Caco-2 (cell line): ENCODE results near the gene CADPS2. TPM values are rescaled to one million over a fixed set of nuclear protein-coding genes. Genes with fewer than 3 reads are reported as not detected.

Experiments
- BruUV-seq: library from RNA; stranded (reverse); fragments of 400-500 nt; replicated peaks from 2 replicates; lab custom pipeline; 2021; lab: Mats Ljungman, UMichigan
- CTCF ChIA-PET: fragments of 300-600 bp; sonication (Branson Sonifier 250); formaldehyde crosslinking; loops from one replicate; lab custom pipeline; 2022; ENCODE audit warnings: antibody characterized with exemption; lab: Charles Lee
- POLR2A ChIA-PET: fragments of 300-600 bp; sonication (Branson Sonifier 250); formaldehyde crosslinking; loops from one replicate; lab custom pipeline; 2022; ENCODE audit warnings: antibody characterized with exemption; lab: Charles Lee
- DNase-seq, 2 experiments: peaks; one replicate each; pipeline versions ENCODE4 v3.0.0 to v3.0.0-alpha.2; 2020 to 2022
- H3K27me3 ChIP-seq: replicated peaks from 2 replicates; pipeline ENCODE4 v1.6.0; 2011; ENCODE audit warnings: low read length; ENCODE audit not compliant: control insufficient read depth, insufficient read depth
- H3K36me3 ChIP-seq: 2 replicates; pipeline ENCODE4 v1.5.1; 2011; ENCODE audit warnings: low read length; ENCODE audit not compliant: control insufficient read depth, insufficient read depth
- H3K4me1 ChIP-seq: fragments of 250-450 bp; sonication (Bioruptor Pico); 2 replicates; pipeline ENCODE4 v1.5.1; 2020; ENCODE audit warnings: mild to moderate bottlenecking
- H3K4me3 ChIP-seq: 2 replicates; pipeline ENCODE4 v1.5.1; 2011; ENCODE audit warnings: low read depth, mild to moderate bottlenecking, control low read depth, low read length
- H3K9me3 ChIP-seq: fragments of 250-450 bp; sonication (Bioruptor Pico); 2 replicates; pipeline ENCODE4 v1.5.1; 2020; ENCODE audit warnings: mild to moderate bottlenecking, moderate library complexity
- H3K27ac Mint-ChIP-seq: one replicate; pipeline ENCODE4 v1.8.0; 2022; ENCODE audit warnings: mixed read lengths; ENCODE audit not compliant: unreplicated experiment
- H3K27me3 Mint-ChIP-seq: one replicate; pipeline ENCODE4 v1.8.0; 2022; ENCODE audit warnings: mixed read lengths; ENCODE audit not compliant: insufficient read depth, unreplicated experiment
- H3K36me3 Mint-ChIP-seq: one replicate; pipeline ENCODE4 v1.8.0; 2022; ENCODE audit warnings: mild to moderate bottlenecking, mixed read lengths; ENCODE audit not compliant: insufficient read depth, unreplicated experiment
- H3K4me1 Mint-ChIP-seq: one replicate; pipeline ENCODE4 v1.8.0; 2022; ENCODE audit warnings: low read depth, mixed read lengths; ENCODE audit not compliant: unreplicated experiment
- H3K4me3 Mint-ChIP-seq: one replicate; pipeline ENCODE4 v1.8.0; 2022; ENCODE audit warnings: mild to moderate bottlenecking, moderate library complexity, mixed read lengths; ENCODE audit not compliant: unreplicated experiment
- H3K9me3 Mint-ChIP-seq: one replicate; pipeline ENCODE4 v1.8.0; 2022; ENCODE audit warnings: mixed read lengths; ENCODE audit not compliant: unreplicated experiment
- CTCF ChIP-seq, 2 experiments: fragments of 200-600 bp in 1 of 2; IDR thresholded peaks; 1 replicate in 1 of 2; 2 replicates in 1 of 2; pipeline versions ENCODE4 v1.5.1 to v1.8.0; 2011 to 2022; ENCODE audit warnings: antibody characterized with exemption in 1 of 2, control low read depth in 1 of 2, inconsistent platforms in 1 of 2, low read depth in 1 of 2, low read length in 1 of 2, mild to moderate bottlenecking in 1 of 2, moderate library complexity in 1 of 2; ENCODE audit not compliant: insufficient read depth in 1 of 2, severe bottlenecking in 1 of 2, unreplicated experiment in 1 of 2
- intact Hi-C: fragments of 100-400 bp; cut with micrococcal nuclease; formaldehyde crosslinking; loops from one replicate; pipeline ENCODE4 v1.10.0; 2022; ENCODE audit not compliant: unreplicated experiment
- total RNA-seq: library from RNA; stranded (reverse); gene quantifications from 2 replicates; pipeline ENCODE4 v1.2.3, GENCODE V29; 2022

The CADPS2 gene
- total RNA-seq, 1 experiment from 2014 or later: 2.7 TPM

GRCh38 chr7:122327969-122328368 lies 558.3 kb downstream of the CADPS2 start:
- no peaks in the 10 kb centered on the region for H3K4me1 Mint-ChIP-seq
- Histone ChIP-seq H3K4me3 (no peak overlapping the region), H3K36me3 (no peaks in the 10 kb centered on the region), H3K4me1 (no peaks in the 10 kb centered on the region), H3K9me3 (no peaks in the 10 kb centered on the region), H3K27me3 (no peaks in the 10 kb centered on the region)
- H3K36me3 Mint-ChIP-seq: no peaks in the 10 kb centered on the region
- no peak overlapping the region for H3K4me3 Mint-ChIP-seq
- ChIA-PET POLR2A (no interaction called here), CTCF (no interaction called here)
- H3K27ac Mint-ChIP-seq: no peak overlapping the region
- no peak for DNase-seq
- TF ChIP-seq CTCF (IDR thresholded peaks at IDR 0.05; ENCODE audit: insufficient read depth in 1 of 2, low read depth in 1 of 2, low read length in 1 of 2, severe bottlenecking in 1 of 2, unreplicated experiment in 1 of 2): no peak
- H3K9me3 Mint-ChIP-seq: no peaks in the 10 kb centered on the region
- H3K27me3 Mint-ChIP-seq: peaks cover 4% of the 10 kb centered on the region
- intact Hi-C loops: no loop called here
- BruUV-seq: no TSS peak

- ChIA-PET POLR2A (no interaction called here), CTCF (no interaction called here)
- intact Hi-C loops: no loop called here
- Histone ChIP-seq H3K4me3 (0 out of 2 replicates have a peak overlapping the region, but pooled peaks have one; percentile 13), H3K27me3 (no peaks in the 10 kb centered on the region), H3K9me3 (no peaks in the 10 kb centered on the region), H3K36me3 (no peaks in the 10 kb centered on the region), H3K4me1 (no peaks in the 10 kb centered on the region)
- no peaks in the 10 kb centered on the region for H3K36me3 Mint-ChIP-seq
- H3K4me1 Mint-ChIP-seq: no peaks in the 10 kb centered on the region
- no peaks in the 10 kb centered on the region for H3K9me3 Mint-ChIP-seq
- BruUV-seq: no TSS peak
- no peak for TF ChIP-seq CTCF (IDR thresholded peaks at IDR 0.05; ENCODE audit: insufficient read depth in 1 of 2, low read depth in 1 of 2, low read length in 1 of 2, severe bottlenecking in 1 of 2, unreplicated experiment in 1 of 2)
- peak overlapping the region; percentile 45 for H3K4me3 Mint-ChIP-seq
- H3K27ac Mint-ChIP-seq: no peak overlapping the region
- DNase-seq: peak in 1 of 2 experiments; percentile 30
- peaks cover 22% of the 10 kb centered on the region for H3K27me3 Mint-ChIP-seq
These were observed 569.5 kb downstream of the CADPS2 start for GRCh38 chr7:122316467-122317388.

GRCh38 chr7:122315507-122316466 lies 570.5 kb downstream of the CADPS2 start:
- peaks cover 20% of the 10 kb centered on the region for H3K27me3 Mint-ChIP-seq
- ChIA-PET CTCF (no interaction called here), POLR2A (no interaction called here)
- no peak overlapping the region for H3K27ac Mint-ChIP-seq
- H3K36me3 Mint-ChIP-seq: no peaks in the 10 kb centered on the region
- no peaks in the 10 kb centered on the region for H3K27me3 ChIP-seq
- no peak for TF ChIP-seq CTCF (IDR thresholded peaks at IDR 0.05; ENCODE audit: insufficient read depth in 1 of 2, low read depth in 1 of 2, low read length in 1 of 2, severe bottlenecking in 1 of 2, unreplicated experiment in 1 of 2)
- H3K4me3 Mint-ChIP-seq: no peak overlapping the region
- no peaks in the 10 kb centered on the region for H3K4me1 Mint-ChIP-seq
- no peak for DNase-seq
- intact Hi-C loops: no loop called here
- BruUV-seq: no TSS peak
- H3K36me3 ChIP-seq: no peaks in the 10 kb centered on the region
- no peaks in the 10 kb centered on the region for H3K9me3 Mint-ChIP-seq
- no peaks in the 10 kb centered on the region for H3K9me3 ChIP-seq
- H3K4me3 ChIP-seq: no peak overlapping the region
- H3K4me1 ChIP-seq: no peaks in the 10 kb centered on the region
